ENCODE results near the gene ADGRL3.
"Not testable (repeated sequence)": the region's sequence is repeated elsewhere in the genome, so short reads cannot be mapped to it uniquely, and the experiment has no call there.

Gene ADGRL3

GRCh38 chr4:61350932-61351331 is 150.8 kb downstream of the ADGRL3 start:
- no peak for DNase-seq (ENCODE audit: low read depth)

GRCh38 chr4:61356696-61357095 is 156.6 kb downstream of the ADGRL3 start:
- DNase-seq (ENCODE audit: low read depth): no peak

- no peak for DNase-seq (ENCODE audit: low read depth)
Measured at GRCh38 chr4:61359301-61359700, 159.2 kb downstream of the ADGRL3 start.

- DNase-seq (ENCODE audit: low read depth): not testable (repeated sequence)
Measured at GRCh38 chr4:61372817-61373216, 172.7 kb downstream of the ADGRL3 start.

- no peak for DNase-seq (ENCODE audit: low read depth)
Measured at GRCh38 chr4:61373901-61374440, 173.8 kb downstream of the ADGRL3 start.

GRCh38 chr4:61374447-61374891 is 174.3 kb downstream of the ADGRL3 start:
- DNase-seq (ENCODE audit: low read depth): no peak

GRCh38 chr4:61375301-61375700 is 175.2 kb downstream of the ADGRL3 start:
- DNase-seq (ENCODE audit: low read depth): no peak

- no peak for DNase-seq (ENCODE audit: low read depth)
Measured at GRCh38 chr4:61376301-61376700, 176.2 kb downstream of the ADGRL3 start.

- DNase-seq (ENCODE audit: low read depth): no peak
Measured at GRCh38 chr4:61379406-61379805, 179.3 kb downstream of the ADGRL3 start.

GRCh38 chr4:61380865-61381264 is 180.7 kb downstream of the ADGRL3 start:
- no peak for DNase-seq (ENCODE audit: low read depth)

- DNase-seq (ENCODE audit: low read depth): no peak
Measured at GRCh38 chr4:61385256-61385655, 185.1 kb downstream of the ADGRL3 start.

- not testable (repeated sequence) for DNase-seq (ENCODE audit: low read depth)
Measured at GRCh38 chr4:61387372-61387771, 187.2 kb downstream of the ADGRL3 start.

- DNase-seq (ENCODE audit: low read depth): no peak
Measured at GRCh38 chr4:61389640-61390039, 189.5 kb downstream of the ADGRL3 start.

- no peak for DNase-seq (ENCODE audit: low read depth)
Measured at GRCh38 chr4:61395754-61396153, 195.6 kb downstream of the ADGRL3 start.

GRCh38 chr4:61397174-61397573 is 197.0 kb downstream of the ADGRL3 start:
- DNase-seq (ENCODE audit: low read depth): no peak

- DNase-seq (ENCODE audit: low read depth): no peak
Measured at GRCh38 chr4:61400439-61401038, 200.4 kb downstream of the ADGRL3 start.

- no peak for DNase-seq (ENCODE audit: low read depth)
Measured at GRCh38 chr4:61401771-61402170, 201.6 kb downstream of the ADGRL3 start.

GRCh38 chr4:61405307-61405706 is 205.2 kb downstream of the ADGRL3 start:
- DNase-seq (ENCODE audit: low read depth): no peak

- DNase-seq (ENCODE audit: low read depth): no peak
Measured at GRCh38 chr4:61406677-61407076, 206.6 kb downstream of the ADGRL3 start.

GRCh38 chr4:61407642-61408618 is 207.8 kb downstream of the ADGRL3 start:
- DNase-seq (ENCODE audit: low read depth): no peak

GRCh38 chr4:61408861-61409260 is 208.7 kb downstream of the ADGRL3 start:
- no peak for DNase-seq (ENCODE audit: low read depth)

- no peak for DNase-seq (ENCODE audit: low read depth)
Measured at GRCh38 chr4:61411241-61411640, 211.1 kb downstream of the ADGRL3 start.

- DNase-seq (ENCODE audit: low read depth): no peak
Measured at GRCh38 chr4:61425315-61425714, 225.2 kb downstream of the ADGRL3 start.

All from activated T-helper 1 cell treated with Interleukin-2 at 50 U/mL for 16 hours (primary cell).